SK-N-SH (cell line): ENCODE results near the gene ITCH. TPM values are rescaled to one million over a fixed set of nuclear protein-coding genes. Genes with fewer than 3 reads are reported as not detected.
"Not testable (repeated sequence)": the region's sequence is repeated elsewhere in the genome, so short reads cannot be mapped to it uniquely, and the experiment has no call there.

Source experiments
- CTCF ChIA-PET: fragments of 300-600, 350-600 bp; formaldehyde crosslinking; extraction: SDS; loops from one replicate; lab custom pipeline; 2021; lab: Yijun Ruan, JAX
- POLR2A ChIA-PET: fragments of 350-600 bp; sonication (Branson Sonifier 250); formaldehyde crosslinking; extraction: SDS; loops from one replicate; lab custom pipeline; 2020; ENCODE audit warnings: antibody characterized with exemption, inconsistent platforms; lab: Yijun Ruan, JAX
- DNase-seq: peaks from one replicate; pipeline ENCODE4 v3.0.0; 2012
- H2AFZ ChIP-seq: fragments of 200-600 bp; sonication (generic); 2 replicates; pipeline ENCODE4 v1.8.1; 2016; ENCODE audit warnings: antibody characterized with exemption, mild to moderate bottlenecking, low read depth
- H3F3A ChIP-seq: fragments of 200-600 bp; sonication (generic); replicated peaks from 2 replicates; pipeline ENCODE3; 2016; ENCODE audit warnings: antibody characterized with exemption, mild to moderate bottlenecking; ENCODE audit not compliant: insufficient read depth
- H3K27ac ChIP-seq, 2 experiments: fragments of 200-500 bp in 1 of 2; fragments of 200-600 bp in 1 of 2; sonication (Bioruptor generic) in 1 of 2; sonication (generic), shearing (Covaris generic) in 1 of 2; 2 replicates each; pipeline versions ENCODE4 v1.5.1 to v1.6.1; 2014 to 2016; ENCODE audit warnings: low read depth in 2 of 2, inconsistent platforms in 1 of 2, low read length in 1 of 2, mild to moderate bottlenecking in 1 of 2, mixed read lengths in 1 of 2
- H3K27me3 ChIP-seq: fragments of 200-600 bp; sonication (generic), shearing (Covaris generic); 2 replicates; pipeline ENCODE4 v1.6.1; 2016; ENCODE audit warnings: mixed run types; ENCODE audit not compliant: insufficient read depth
- H3K36me3 ChIP-seq, 2 experiments: fragments of 200-500 bp in 1 of 2; fragments of 200-600 bp in 1 of 2; sonication (Bioruptor generic) in 1 of 2; sonication (generic) in 1 of 2; replicated peaks in 1 of 2; 2 replicates each; pipeline versions ENCODE3 to v1.5.1; 2014 to 2016; ENCODE audit warnings: low read length in 1 of 2, mild to moderate bottlenecking in 1 of 2; ENCODE audit not compliant: insufficient read depth in 2 of 2, control insufficient read depth in 1 of 2
- H3K4me1 ChIP-seq, 2 experiments: fragments of 200-500 bp in 1 of 2; fragments of 200-600 bp in 1 of 2; sonication (Bioruptor generic) in 1 of 2; sonication (generic), shearing (Covaris generic) in 1 of 2; 2 replicates each; pipeline versions ENCODE4 v1.5.1 to v1.6.1; 2014 to 2016; ENCODE audit warnings: low read depth in 1 of 2, low read length in 1 of 2, mixed run types in 1 of 2; ENCODE audit not compliant: insufficient read depth in 2 of 2, control insufficient read depth in 1 of 2
- H3K4me2 ChIP-seq: fragments of 200-600 bp; sonication (generic), shearing (Covaris generic); 2 replicates; pipeline ENCODE4 v1.6.1; 2017; ENCODE audit warnings: mixed run types
- H3K4me3 ChIP-seq, 2 experiments: fragments of 200-500 bp in 1 of 2; fragments of 200-600 bp in 1 of 2; sonication (Bioruptor generic) in 1 of 2; sonication (generic), shearing (Covaris generic) in 1 of 2; 2 replicates each; pipeline versions ENCODE4 v1.5.1 to v1.8.1; 2014 to 2016; ENCODE audit warnings: low read depth in 2 of 2, inconsistent platforms in 1 of 2, low read length in 1 of 2, mild to moderate bottlenecking in 1 of 2, mixed read lengths in 1 of 2, moderate library complexity in 1 of 2
- H3K79me2 ChIP-seq: fragments of 200-600 bp; sonication (generic); 2 replicates; pipeline ENCODE4 v1.8.1; 2017; ENCODE audit warnings: mild to moderate bottlenecking; ENCODE audit not compliant: insufficient read depth
- H3K9ac ChIP-seq: fragments of 200-600 bp; sonication (generic); 2 replicates; pipeline ENCODE4 v1.6.1; 2017; ENCODE audit warnings: mixed run types
- H3K9me2 ChIP-seq: fragments of 200-600 bp; sonication (generic); 2 replicates; pipeline ENCODE4 v1.6.1; 2017; ENCODE audit warnings: mixed run types
- H3K9me3 ChIP-seq: fragments of 200-600 bp; sonication (generic); 2 replicates; pipeline ENCODE4 v1.6.1; 2017; ENCODE audit warnings: mixed run types, mild to moderate bottlenecking, moderate library complexity
- H4K20me1 ChIP-seq: fragments of 200-600 bp; sonication (generic); 2 replicates; pipeline ENCODE4 v1.6.1; 2017; ENCODE audit warnings: mild to moderate bottlenecking, mixed run types; ENCODE audit not compliant: insufficient read depth
- CHD2 ChIP-seq: fragments of 150-350 bp; IDR thresholded peaks from 2 replicates; pipeline ENCODE4 v1.6.1; 2018; ENCODE audit warnings: low read length; ENCODE audit not compliant: partially characterized antibody
- CTCF ChIP-seq: fragments of 200-600 bp; sonication (generic); IDR thresholded peaks from 2 replicates; pipeline ENCODE4 v1.6.1; 2017; ENCODE audit warnings: antibody characterized with exemption, mild to moderate bottlenecking, moderate library complexity
- FOXM1 ChIP-seq: IDR thresholded peaks from 2 replicates; pipeline ENCODE4 v1.4.0; 2012; ENCODE audit warnings: low read depth, mild to moderate bottlenecking
- MXI1 ChIP-seq: IDR thresholded peaks from 2 replicates; pipeline ENCODE4 v1.6.1; 2012; ENCODE audit warnings: mild to moderate bottlenecking, low read depth, low read length, improper control_type of control experiment
- NFIC ChIP-seq: IDR thresholded peaks from 2 replicates; pipeline ENCODE4 v1.4.0; 2012; ENCODE audit warnings: borderline replicate concordance
- PBX3 ChIP-seq: IDR thresholded peaks from 2 replicates; pipeline ENCODE4; 2012
- SMC3 ChIP-seq: IDR thresholded peaks from 2 replicates; pipeline ENCODE4 v1.6.1; 2012; ENCODE audit warnings: low read depth, low read length, improper control_type of control experiment
- TAF1 ChIP-seq: IDR thresholded peaks from 2 replicates; pipeline ENCODE4 v1.6.1; 2012; ENCODE audit warnings: low read depth, mild to moderate bottlenecking, low read length, moderate library complexity, borderline replicate concordance
- TCF12 ChIP-seq: IDR thresholded peaks from 2 replicates; pipeline ENCODE4 v1.4.0; 2012
- TEAD4 ChIP-seq: IDR thresholded peaks from 2 replicates; pipeline ENCODE4 v1.4.0; 2012; ENCODE audit warnings: mild to moderate bottlenecking, borderline replicate concordance; ENCODE audit not compliant: insufficient read depth
- WGBS: methylation state at CpG from one replicate; pipeline ENCODE4 v1.1.6; 2017; ENCODE audit warnings: low lambda C conversion rate; 5-methylcytosine and 5-hydroxymethylcytosine counted together
- polyA plus RNA-seq, 3 experiments: library from polyadenylated mRNA; depleted of rRNA; stranded (reverse); fragments of >200 nt; gene quantifications; 2 replicates each; pipeline ENCODE4 v1.2.3, GENCODE V29; 2012

Gene ITCH
- polyA plus RNA-seq, 1 of the 3 experiments (the other 2 are of a cell fraction): 3.8 TPM

- TF ChIP-seq CTCF (no peak), CHD2 (no peak), TCF12 (no peak)
Observed at GRCh38 chr20:34347571-34347970, 15.5 kb upstream of the ITCH start (continued).

- CTCF ChIA-PET: interaction anchor here (1.3 kb wide), 1 partner anchor 38 kb away, joined by 5 read pairs; no protein-coding TSS in a partner anchor
Observed at GRCh38 chr20:34350095-34350494, 13.0 kb upstream of the ITCH start.

GRCh38 chr20:34353467-34353866 lies 9.6 kb upstream of the ITCH start:
- H3K4me1 ChIP-seq, H3F3A ChIP-seq, H3K9me2 ChIP-seq, H3K4me2 ChIP-seq, H4K20me1 ChIP-seq, H3K4me3 ChIP-seq, H2AFZ ChIP-seq, H3K27ac ChIP-seq, H3K36me3 ChIP-seq, H3K79me2 ChIP-seq, H3K9me3 ChIP-seq, H3K27me3 ChIP-seq, H3K9ac ChIP-seq, DNase-seq: not testable (repeated sequence)
- WGBS: over 99% methylated on average over 6 of the region's 6 CpGs
- CTCF ChIA-PET: interaction anchor here (0.8 to 1.2 kb wide), 2 partner anchors 41 to 416 kb away, joined by 3 to 4 read pairs; no protein-coding TSS in a partner anchor
- POLR2A ChIA-PET: interaction anchor here (1.1 kb wide), 1 partner anchor 10 kb away, joined by 8 read pairs; the partner anchor contains the start of gene ITCH

More at GRCh38 chr20:34350095-34350494, 13.0 kb upstream of the ITCH start:
- Histone ChIP-seq H3K27me3 (no peaks in the 10 kb centered on the region), H3K9me3 (no peaks in the 10 kb centered on the region), H3K9me2 (no peaks in the 10 kb centered on the region), H3K27ac (no peak overlapping the region), H3K9ac (no peak overlapping the region), H3F3A (peaks cover 3% of the 10 kb centered on the region), H3K79me2 (no peaks in the 10 kb centered on the region), H3K4me2 (no peak overlapping the region), H4K20me1 (no peaks in the 10 kb centered on the region), H2AFZ (no peak overlapping the region), H3K36me3 (no peaks in the 10 kb centered on the region), H3K4me1 (no peaks in the 10 kb centered on the region), H3K4me3 (no peak overlapping the region)
- no peak for DNase-seq
- WGBS: 80% methylated on average over 3 of the region's 3 CpGs
- TF ChIP-seq FOXM1 (no peak), TEAD4 (no peak), MXI1 (no peak)
- POLR2A ChIA-PET: interaction anchor here (0.6 kb wide), 1 partner anchor 15 kb away, joined by 5 read pairs; no protein-coding TSS in a partner anchor

GRCh38 chr20:34355427-34355826 lies 7.6 kb upstream of the ITCH start:
- Histone ChIP-seq H3K4me1 (no peaks in the 10 kb centered on the region), H3F3A (peaks cover 3% of the 10 kb centered on the region), H4K20me1 (no peaks in the 10 kb centered on the region), H3K9me2 (no peaks in the 10 kb centered on the region), H3K36me3 (no peaks in the 10 kb centered on the region), H3K79me2 (no peaks in the 10 kb centered on the region), H3K27ac (no peak overlapping the region), H3K9me3 (no peaks in the 10 kb centered on the region), H2AFZ (no peak overlapping the region), H3K4me3 (no peak overlapping the region), H3K4me2 (no peak overlapping the region), H3K27me3 (no peaks in the 10 kb centered on the region), H3K9ac (no peak overlapping the region)
- no peak for TF ChIP-seq SMC3
- no peak for TF ChIP-seq PBX3
- TF ChIP-seq NFIC: no peak
- TF ChIP-seq TAF1: no peak
- no peak for DNase-seq
- CTCF ChIA-PET: interaction anchor here (0.6 kb wide), 1 partner anchor 162 kb away, joined by 4 read pairs; no protein-coding TSS in a partner anchor
- POLR2A ChIA-PET: no interaction called here
- 53% methylated on average over 2 of the region's 2 CpGs for WGBS

- H3K9me3 ChIP-seq, H3F3A ChIP-seq, H3K27me3 ChIP-seq, POLR2A ChIA-PET, H2AFZ ChIP-seq, H3K9me2 ChIP-seq, CTCF ChIA-PET, H3K36me3 ChIP-seq, H4K20me1 ChIP-seq, H3K4me3 ChIP-seq, H3K9ac ChIP-seq, H3K4me1 ChIP-seq, H3K4me2 ChIP-seq, DNase-seq, H3K27ac ChIP-seq: not testable (repeated sequence)
- 93% methylated on average over 8 of the region's 9 CpGs for WGBS
- peaks cover 16% of the 10 kb centered on the region for H3K79me2 ChIP-seq
Observed at GRCh38 chr20:34359729-34360128, 3.3 kb upstream of the ITCH start.
